Lung microvascular endothelial cell (primary cell): ENCODE measurements around the gene DZIP1. TPM values are rescaled to one million over a fixed set of nuclear protein-coding genes. Genes with fewer than 3 reads are reported as not detected.
"Not testable (repeated sequence)": the region's sequence is repeated elsewhere in the genome, so short reads cannot be mapped to it uniquely, and the experiment has no call there.

ENCODE experiments used
- DNase-seq, 2 donors: peaks; one replicate each; pipeline versions ENCODE4 v3.0.0 to v3.0.0-alpha.2; 2010; ENCODE audit warnings: low read depth in 2 of 2
- total RNA-seq: library from RNA; depleted of rRNA; stranded (reverse); fragments of >200 nt; gene quantifications from 2 replicates; pipeline ENCODE4 v1.2.1, GENCODE V29; 2014

Gene DZIP1
- 0.79 and 1.1 TPM in 2 replicates for total RNA-seq

- peak; percentile 69 to 85 for DNase-seq
Observed at GRCh38 chr13:95644601-95645052, at the start of gene DZIP1. DZIP1 (minus strand) TSS chr13:95644706; CDS start chr13:95642029, 2,677 bp downstream.

- DNase-seq: not testable (repeated sequence)
Observed at GRCh38 chr13:95690986-95691385, 46.5 kb upstream of the DZIP1 start.

DNA sequence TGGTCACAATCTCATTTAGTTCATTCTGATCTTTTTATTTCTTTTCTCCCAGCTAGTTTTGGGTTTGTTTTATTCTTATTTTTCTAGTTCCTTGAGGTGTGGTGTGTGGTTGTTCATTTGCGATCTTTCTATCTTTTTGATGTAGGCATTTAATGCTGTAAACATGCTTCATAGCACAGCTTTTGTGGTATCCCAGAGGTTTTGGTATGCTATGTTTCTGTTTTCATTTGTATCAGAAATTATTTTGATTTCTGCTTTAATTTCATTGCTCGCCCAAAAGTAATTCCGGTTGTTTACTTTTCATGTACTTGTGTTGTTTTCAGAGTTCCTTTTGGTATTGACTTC lies 45.0 kb upstream of the DZIP1 start:
- no peak for DNase-seq

DNA sequence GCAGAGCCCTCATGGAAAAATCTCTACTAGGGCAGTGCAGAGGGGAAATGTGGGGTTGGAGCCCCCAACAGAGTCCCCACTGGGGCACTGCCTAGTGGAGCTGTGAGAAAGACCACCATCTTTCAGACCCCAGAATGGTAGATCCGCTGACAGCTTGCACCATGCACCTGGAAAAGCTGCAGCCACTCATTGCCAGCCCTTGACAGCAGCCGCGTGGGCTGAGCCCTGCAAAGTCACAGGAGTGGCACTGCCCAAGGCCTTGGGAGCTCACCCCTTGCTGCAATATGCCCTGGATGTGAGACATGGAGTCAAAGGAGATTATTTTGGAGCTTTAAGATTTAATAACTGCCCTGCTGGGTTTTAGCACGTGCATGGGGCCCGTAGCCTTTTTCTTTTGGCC lies 40.5 kb upstream of the DZIP1 start:
- not testable (repeated sequence) for DNase-seq

DNA sequence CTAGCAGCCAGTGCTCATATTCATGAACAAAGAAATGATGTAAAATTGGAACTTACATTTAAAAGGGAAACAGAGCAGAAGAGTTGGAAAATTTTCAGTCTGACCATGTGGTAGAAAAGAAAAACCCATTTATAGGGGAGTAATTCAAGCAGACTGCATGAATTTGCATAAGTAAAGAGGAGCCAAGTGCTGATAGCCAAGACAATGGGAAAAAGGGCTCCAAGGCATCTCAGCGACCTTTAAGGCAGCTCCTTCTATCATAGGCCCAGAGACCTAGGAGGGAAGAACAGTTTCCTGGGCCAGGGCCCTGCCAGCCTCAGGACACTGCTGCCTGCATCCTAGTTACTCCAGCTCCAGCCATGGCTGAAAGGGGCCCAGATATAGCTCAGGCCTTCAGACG lies 39.9 kb upstream of the DZIP1 start:
- no peak for DNase-seq

- DNase-seq: no peak
Observed at GRCh38 chr13:95679722-95680121, 35.2 kb upstream of the DZIP1 start.

DNA sequence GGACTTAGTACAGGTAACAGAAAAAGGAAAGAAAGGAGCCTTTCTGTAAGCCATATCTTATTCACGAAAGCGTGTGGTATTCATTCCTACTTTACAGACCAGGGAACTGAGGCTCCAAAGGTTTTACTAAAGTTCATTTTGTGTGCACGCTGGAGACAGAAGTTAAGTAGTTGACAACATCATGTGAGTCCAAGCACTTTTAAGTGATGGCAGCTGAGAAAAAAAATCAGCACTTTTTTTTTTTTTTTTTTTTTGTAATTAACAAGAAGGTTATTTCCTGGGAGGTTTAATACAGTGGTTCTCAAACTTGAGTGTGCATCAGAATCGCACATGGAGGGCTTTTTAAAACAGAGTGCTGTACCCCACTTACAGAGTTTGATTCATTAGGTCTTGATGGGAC lies 34.5 kb upstream of the DZIP1 start:
- no peak for DNase-seq

DNA sequence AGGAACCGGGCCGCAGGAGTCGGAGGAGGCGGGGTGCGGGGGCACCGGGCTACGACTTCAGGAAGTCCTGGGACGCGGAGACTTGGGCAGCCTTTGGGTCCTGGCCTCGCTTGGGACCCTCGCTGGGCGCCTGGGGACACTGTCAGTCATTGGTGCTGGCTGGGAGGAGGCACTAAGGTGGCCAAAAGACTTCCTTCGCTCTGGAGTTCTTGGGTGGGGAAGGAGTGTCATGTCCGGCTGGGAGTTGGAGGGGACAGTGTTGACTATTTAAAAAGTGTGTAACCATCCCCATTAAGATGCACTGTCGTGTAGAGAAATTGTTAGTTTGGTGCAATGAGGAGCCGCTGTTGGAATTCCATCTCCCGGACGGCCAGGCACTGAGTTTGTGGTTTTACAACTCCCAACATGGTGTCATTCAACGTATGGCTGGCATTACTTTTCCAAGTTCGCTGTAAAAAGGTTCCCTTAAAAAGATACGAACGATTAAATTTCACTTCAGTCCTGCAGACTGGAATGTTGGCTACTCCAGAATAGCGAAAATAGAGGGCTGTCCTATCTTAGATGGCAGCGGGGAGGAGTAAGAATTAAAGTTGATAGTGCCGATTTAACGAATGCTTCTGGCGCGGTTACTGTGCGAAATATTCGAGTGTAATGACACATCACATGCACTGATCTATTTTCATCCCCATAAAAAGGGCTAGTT lies 33.2 kb upstream of the DZIP1 start:
- DNase-seq: peak; percentile 22 to 38

GRCh38 chr13:95676762-95677563 lies 32.5 kb upstream of the DZIP1 start, which contains the start of gene DNAJC3:
DNAJC3 (plus strand) TSS chr13:95677139; CDS start chr13:95677256, 117 bp downstream.
- peak; percentile 98 to 99 for DNase-seq

GRCh38 chr13:95676105-95676761 lies 31.7 kb upstream of the DZIP1 start:
- DNase-seq: peak; percentile 54 to 59

DNA sequence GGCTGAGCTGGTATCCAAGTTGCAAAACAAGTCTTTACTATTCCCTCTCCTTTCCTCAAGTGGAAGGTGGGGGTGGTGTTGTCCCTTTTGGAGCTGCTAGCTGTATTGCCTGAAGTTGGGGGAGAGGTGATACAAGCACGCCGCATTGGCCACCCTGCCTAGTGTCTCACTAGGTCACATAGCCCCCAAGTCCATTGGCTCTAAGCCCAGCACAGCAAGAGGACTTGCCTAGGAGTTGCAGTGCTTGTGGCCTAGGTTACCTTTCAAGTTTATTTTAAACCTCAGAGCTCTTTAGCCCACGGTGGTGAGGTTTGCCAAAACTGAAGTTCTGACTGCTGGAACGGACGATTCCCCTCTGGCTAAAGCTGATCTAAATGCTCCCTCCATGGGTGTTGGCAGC lies 27.1 kb upstream of the DZIP1 start:
- DNase-seq: no peak

DNA sequence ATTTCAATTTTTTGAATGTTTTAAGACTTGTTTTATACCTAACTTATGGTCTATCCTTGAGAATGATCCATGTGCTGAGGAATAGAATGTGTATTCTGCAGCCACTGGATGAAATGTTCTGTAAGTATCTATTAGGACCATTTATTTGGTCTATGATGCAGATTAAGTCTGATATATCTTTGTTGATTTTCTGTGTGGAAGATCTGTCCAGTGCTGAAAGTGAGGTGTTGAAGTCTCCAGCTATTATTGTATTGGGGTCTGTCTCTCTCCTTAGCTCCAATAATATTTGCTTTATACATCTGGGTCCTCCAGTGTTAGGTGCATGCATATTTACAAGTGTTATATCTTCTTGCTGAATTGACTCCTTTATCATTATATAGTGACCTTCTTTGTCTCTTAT lies 22.7 kb upstream of the DZIP1 start:
- DNase-seq: not testable (repeated sequence)

DNA sequence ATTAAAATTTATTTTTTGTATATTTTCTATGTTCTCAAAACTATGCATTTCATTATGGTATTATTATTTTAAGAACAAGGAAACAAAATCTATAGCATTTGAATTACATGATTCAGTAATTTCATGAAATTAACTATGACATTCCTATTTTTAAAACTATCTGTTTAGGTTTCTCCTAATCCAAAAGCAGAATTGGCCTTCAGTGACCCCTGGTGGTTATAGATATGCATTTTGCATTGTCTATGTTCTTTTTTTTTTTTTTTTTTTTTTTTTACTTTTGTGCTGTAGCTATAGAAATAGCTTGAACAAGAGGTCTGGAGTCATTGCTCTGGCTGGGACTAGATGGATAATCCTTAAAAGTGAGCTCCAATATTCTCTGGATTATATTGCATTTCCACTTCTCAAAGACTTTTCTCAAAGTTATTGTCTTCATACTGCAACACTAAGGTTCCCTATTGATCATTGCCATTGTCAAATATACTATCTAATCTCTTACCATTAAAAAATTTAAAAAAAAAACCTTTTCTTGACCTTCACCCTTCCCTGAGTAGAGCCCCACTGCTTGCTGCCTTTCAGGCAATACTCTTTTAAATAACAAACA lies 16.6 kb upstream of the DZIP1 start:
- peak; percentile 54 to 69 for DNase-seq

DNA sequence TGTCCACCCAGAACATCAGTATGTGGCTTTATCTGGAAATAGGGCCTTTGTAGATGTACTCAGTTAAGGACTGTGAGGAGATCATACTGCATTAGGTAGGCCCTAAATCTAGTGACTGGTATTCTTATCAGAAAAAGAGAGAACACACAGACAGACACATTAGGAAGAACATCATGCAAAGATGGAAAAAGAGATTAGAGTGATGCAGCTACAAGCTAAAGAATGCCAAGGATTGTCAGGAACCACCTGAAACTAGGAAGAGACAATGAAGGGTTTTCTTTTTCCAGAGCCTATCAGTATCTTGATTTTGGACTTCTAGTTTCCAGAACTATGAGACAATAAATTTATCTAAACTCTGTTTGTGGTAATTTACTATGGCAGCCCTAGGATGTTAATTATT lies 15.0 kb upstream of the DZIP1 start:
- no peak for DNase-seq

- DNase-seq: no peak
Observed at GRCh38 chr13:95656386-95657015, 12.0 kb upstream of the DZIP1 start.

DNA sequence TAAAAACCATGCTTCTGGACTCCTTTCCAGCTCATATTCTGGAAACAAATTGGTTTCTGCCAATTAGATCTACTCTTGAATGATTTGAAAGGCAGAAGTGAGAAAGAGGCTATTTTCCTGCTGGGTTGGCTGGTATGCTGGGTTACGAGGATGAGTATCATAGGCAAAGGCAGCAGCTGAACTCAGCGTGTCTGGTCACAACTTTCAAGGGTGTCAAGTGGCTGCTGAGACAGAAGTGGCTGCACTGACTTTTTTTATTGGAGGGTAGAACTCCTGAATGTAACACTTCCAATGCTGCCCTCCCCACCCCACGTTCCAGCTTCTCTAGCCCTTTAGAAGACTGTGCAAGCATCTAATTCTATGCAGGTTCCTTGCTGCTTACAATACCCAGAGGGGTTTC lies 8.3 kb upstream of the DZIP1 start:
- DNase-seq: no peak

DNA sequence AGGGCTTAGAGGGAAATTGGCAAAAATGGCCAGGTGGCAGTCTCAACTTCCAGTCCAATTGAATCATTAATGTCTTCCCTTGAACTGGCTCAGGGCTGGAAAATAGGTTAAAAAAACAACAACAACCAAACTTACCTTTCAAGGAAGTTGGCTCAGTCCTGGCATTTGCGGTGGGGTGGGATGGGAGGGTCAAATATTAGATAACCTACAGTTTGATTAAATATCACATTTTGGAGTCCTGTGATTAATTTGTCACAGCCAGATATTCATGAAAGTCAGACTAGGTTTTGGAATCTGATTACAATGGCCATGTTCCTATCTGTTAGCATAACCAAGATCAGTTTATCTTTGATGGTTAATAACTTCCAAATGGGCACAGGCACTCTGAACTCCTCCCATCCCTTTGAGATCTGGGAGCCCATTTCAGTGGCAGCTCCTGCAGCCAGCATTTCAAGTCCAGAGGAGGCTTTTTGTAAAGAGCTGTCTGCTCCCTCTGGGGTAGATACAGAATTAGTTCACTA lies 7.8 kb upstream of the DZIP1 start:
- DNase-seq: no peak

DNA sequence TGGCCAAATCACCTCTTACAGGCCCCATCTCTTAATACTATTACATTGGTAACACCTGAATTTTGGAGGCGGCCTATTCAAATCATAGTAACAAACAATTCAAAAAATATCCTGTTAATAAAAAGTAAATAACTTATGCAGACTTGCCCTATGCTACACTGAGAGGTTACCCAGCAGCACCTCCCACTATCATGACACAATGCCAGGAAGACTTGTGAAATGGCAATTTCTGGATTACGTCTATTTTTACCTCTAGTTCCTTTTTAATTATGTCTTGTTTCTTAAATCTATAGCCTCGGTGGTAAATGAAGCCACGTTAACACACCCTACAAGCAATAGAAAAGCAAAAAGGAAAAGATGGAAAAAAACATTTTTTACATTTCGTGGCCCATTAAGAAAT lies 6.2 kb upstream of the DZIP1 start:
- no peak for DNase-seq

DNA sequence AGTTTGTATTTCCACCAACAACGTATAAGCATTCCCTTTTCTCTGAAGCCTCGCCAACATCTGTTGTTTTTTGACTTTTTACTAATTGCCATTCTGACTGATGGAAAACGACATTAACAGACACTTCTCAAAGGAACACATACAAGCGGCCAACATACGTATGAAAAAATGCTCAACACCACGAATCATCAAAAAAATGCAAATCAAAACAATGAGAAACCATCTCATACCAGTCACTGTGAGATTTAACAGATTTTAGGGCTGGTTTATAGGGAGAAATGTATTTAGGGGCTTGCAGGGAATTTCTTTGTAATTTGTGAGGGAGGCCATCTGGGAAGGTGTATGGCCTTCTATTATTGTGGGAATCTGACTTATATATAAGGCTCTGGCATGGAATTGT lies 2.8 kb upstream of the DZIP1 start:
- no peak for DNase-seq

DNA sequence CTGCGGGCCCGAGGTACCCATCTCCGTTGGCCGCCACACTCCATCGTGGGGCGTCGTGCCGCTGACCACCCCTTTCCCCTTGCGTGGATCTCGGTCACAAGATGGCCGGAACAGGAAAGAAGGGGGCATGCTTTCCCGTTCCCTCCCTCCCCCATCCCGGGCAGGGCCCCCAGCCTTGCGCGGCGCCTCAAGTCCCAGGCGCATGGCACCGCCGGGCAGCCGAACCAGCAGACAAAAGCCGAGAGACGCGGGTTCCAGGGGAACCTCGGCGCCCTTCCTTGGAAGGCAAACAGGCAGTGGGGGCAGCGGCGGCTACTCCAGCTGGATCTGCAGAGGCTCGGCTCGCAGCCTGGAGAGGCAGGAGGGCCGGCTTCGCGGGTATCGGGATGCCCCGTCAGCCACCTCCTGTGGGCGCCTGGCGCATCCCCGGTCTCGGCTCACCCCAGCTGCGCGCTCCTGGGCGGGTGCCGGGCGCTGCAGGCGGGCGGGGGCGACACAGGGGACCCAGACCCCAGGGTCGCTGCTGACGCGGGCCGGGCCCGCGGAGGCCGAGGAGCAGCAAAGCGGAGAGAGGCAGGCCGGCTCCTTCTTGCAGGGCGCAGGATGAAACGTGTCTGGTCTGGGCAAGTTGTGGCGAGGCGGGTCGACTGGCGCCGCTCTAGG lies 439 bp downstream of the DZIP1 start:
- peak; percentile 30 to 46 for DNase-seq

DNA sequence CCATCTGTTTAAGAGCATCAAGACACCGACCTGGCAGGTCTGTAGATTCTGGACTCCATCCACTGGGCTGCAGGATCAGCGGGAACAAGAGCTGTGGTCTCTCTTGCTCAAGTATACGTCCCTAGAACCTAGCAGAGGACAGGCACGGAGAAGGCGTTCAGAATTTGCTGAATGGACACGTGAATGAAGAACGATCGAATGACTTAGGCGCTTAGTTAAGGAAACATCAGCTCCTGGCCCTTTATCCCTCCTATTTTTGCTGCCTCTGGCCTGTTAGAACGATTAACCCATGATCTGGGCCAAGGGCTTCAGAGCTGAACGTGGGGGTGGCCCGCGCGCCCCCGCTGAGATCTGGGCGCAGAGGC lies 953 bp downstream of the DZIP1 start:
- peak; percentile 9 to 43 for DNase-seq
